ENCODE measurements around the gene TBC1D16. TPM values are rescaled to one million over a fixed set of nuclear protein-coding genes. Genes with fewer than 3 reads are reported as not detected.

TBC1D16 gene
- total and polyA plus RNA-seq, 2 experiments from 2014 or later: 9.2 to 22.4 TPM

DNA sequence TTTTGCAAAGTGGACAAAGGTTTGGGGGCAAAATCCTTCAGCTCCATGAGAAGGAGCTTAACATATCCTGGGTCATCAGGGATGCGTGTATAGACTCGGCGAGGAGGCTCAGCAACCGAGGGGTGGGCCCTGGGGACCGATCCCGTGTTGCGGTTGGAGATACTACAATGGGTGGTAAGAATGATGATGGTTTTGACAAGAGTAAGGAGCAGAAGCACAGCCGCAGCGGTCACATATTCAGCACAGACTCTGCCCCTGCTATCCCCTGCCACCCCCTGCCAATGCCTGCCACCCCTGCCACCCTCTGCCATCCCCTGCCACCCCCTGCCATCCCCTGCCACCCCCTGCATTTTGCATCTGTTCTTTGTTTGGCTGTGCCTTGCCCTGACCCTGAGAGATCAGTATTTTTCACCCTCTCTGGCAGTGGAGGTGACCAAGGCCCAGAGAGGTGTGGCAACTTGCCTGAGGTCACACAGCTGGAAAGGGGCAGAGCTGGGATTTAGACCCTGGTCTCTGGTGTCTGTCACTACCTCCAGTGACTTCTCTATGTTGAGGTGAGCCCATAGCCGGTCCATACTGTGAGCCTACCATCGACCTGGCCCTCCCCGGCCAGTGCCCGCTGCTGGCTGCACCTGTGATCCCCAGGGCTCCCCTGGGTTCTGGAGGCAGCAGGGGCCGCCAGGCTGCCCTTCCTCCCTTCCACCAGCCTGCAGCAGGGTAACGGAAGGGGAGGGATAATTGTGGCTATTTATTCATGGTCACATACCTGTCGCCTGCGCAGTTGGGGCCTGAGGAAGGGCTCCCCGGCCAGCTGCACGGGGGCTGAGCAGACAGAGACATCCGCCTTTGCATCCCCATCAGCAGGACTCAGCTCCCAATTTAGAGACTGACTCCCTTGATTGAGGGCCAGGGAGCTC, 121.5 kb downstream of the TBC1D16 start:
- Histone ChIP-seq H3K9me2 (ENCODE audit: insufficient read depth) (no peaks in the 10 kb centered on the region), H3K9ac (no peak overlapping the region), H3K4me1 (ENCODE audit: insufficient read depth) (no peaks in the 10 kb centered on the region), H3K4me2 (ENCODE audit: unreplicated experiment) (no peak overlapping the region), H4K20me1 (ENCODE audit: insufficient read depth) (no peaks in the 10 kb centered on the region), H3K36me3 (ENCODE audit: low read depth) (no peaks in the 10 kb centered on the region), H3K9me3 (ENCODE audit: low read depth) (no peaks in the 10 kb centered on the region), H3K79me2 (ENCODE audit: insufficient read depth) (no peaks in the 10 kb centered on the region), H3K4me3 (no peak overlapping the region), H3F3A (ENCODE audit: insufficient read depth) (no peaks in the 10 kb centered on the region), H3K27ac (no peak overlapping the region), H3K27me3 (replicated peaks; ENCODE audit: insufficient read depth) (peaks cover 16% of the 10 kb centered on the region; the same call in 1 of the 2 replicates), H2AFZ (no peak overlapping the region)
- WGBS, 2 experiments (ENCODE audit: low coverage in 1 of 2, low lambda C conversion rate in 2 of 2, missing lambda C conversion rate in 2 of 2): 71 to 75% methylated on average over 18 to 19 of the region's 20 CpGs
- in situ Hi-C loops (cut with MboI): no loop called here
- TF ChIP-seq EZH2 (IDR thresholded peaks at IDR 0.05; ENCODE audit: insufficient read depth, poor library complexity, severe bottlenecking) (no peak), EZH2phosphoT487 (IDR thresholded peaks at IDR 0.05; ENCODE audit: insufficient read depth, low read depth) (no peak)
- no peak for DNase-seq

DNA sequence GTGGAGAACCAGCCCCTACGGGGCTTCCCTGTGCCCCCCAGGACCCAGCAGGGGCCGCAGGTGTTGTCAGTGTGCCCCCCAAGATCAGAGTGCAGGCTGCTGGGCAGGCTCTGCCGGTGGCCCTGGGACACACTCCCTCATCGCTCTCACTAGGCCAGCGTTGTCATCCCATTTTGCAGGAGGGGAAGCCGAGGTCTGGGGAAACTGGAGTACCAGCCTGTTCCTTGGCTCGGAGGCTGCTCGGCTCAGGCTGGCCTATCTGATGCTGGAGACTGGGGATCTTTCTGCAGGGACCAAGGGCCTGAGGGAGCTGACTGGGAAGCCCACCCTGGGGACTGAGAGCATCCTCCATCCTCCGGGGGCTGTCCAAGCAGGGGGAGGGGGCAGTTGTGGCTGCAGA, 122.2 kb downstream of the TBC1D16 start:
- DNase-seq: no peak
- no peaks in the 10 kb centered on the region for H3F3A ChIP-seq (ENCODE audit: insufficient read depth)
- no peak overlapping the region for H3K9ac ChIP-seq
- in situ Hi-C loops (cut with MboI): no loop called here
- no peak overlapping the region for H3K27ac ChIP-seq
- no peaks in the 10 kb centered on the region for H3K36me3 ChIP-seq (ENCODE audit: low read depth)
- H3K4me1 ChIP-seq (ENCODE audit: insufficient read depth): no peaks in the 10 kb centered on the region
- H2AFZ ChIP-seq: no peak overlapping the region
- H3K4me2 ChIP-seq (ENCODE audit: unreplicated experiment): no peak overlapping the region
- no peaks in the 10 kb centered on the region for H3K9me3 ChIP-seq (ENCODE audit: low read depth)
- H3K9me2 ChIP-seq (ENCODE audit: insufficient read depth): no peaks in the 10 kb centered on the region
- H4K20me1 ChIP-seq (ENCODE audit: insufficient read depth): no peaks in the 10 kb centered on the region
- H3K4me3 ChIP-seq: no peak overlapping the region
- no peaks in the 10 kb centered on the region for H3K79me2 ChIP-seq (ENCODE audit: insufficient read depth)
- TF ChIP-seq EZH2phosphoT487 (IDR thresholded peaks at IDR 0.05; ENCODE audit: insufficient read depth, low read depth) (no peak), EZH2 (IDR thresholded peaks at IDR 0.05; ENCODE audit: insufficient read depth, poor library complexity, severe bottlenecking) (no peak)
- peaks cover 16% of the 10 kb centered on the region; the same call in 1 of the 2 replicates for H3K27me3 ChIP-seq (replicated peaks; ENCODE audit: insufficient read depth)
- WGBS, 2 experiments (ENCODE audit: low coverage in 1 of 2, low lambda C conversion rate in 2 of 2, missing lambda C conversion rate in 2 of 2): 78 to 80% methylated on average over 7 to 9 of the region's 9 CpGs

DNA sequence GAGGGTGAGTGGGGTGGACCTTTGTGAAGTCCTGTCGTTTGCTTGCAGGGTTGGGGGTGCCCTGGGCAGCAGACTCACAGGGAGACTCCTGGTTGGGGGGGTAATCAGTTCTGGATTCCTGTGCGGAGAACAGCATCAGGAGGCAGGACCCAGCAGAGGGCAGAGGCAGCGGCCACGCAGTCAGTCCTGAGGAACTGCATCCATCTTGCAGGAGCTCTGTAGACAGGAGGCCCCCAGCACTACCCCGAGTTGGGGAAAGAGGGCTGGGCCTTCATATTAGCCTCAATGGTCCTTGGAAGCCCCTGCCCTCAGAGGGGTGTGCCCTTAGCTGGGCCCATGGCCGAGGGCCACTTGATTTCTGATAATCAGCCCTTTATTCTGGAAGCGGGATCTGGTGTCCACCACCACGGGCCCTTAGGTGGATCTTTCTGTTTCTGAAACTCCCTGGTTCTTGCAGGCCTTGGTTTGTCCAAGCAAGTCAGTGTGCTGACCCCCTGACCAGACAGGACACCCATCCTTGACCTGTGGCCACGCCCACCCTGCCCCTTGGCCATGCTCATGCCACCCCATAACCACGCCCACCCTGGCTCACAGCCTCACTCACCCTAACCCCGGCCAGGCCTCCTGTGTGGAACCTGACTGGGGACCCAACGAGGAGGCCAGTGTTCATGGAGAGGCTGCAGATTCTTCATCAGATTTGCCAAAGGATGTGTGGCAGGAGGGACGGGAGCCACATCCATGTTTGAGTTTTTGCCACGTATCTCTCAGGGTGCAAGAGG, 122.9 kb downstream of the TBC1D16 start:
- H4K20me1 ChIP-seq (ENCODE audit: insufficient read depth): no peaks in the 10 kb centered on the region
- no peaks in the 10 kb centered on the region for H3K79me2 ChIP-seq (ENCODE audit: insufficient read depth)
- in situ Hi-C loops (cut with MboI): no loop called here
- TF ChIP-seq EZH2 (IDR thresholded peaks at IDR 0.05; ENCODE audit: insufficient read depth, poor library complexity, severe bottlenecking): no peak
- TF ChIP-seq EZH2phosphoT487 (IDR thresholded peaks at IDR 0.05; ENCODE audit: insufficient read depth, low read depth): no peak
- DNase-seq: no peak
- H3K4me1 ChIP-seq (ENCODE audit: insufficient read depth): peaks cover 7% of the 10 kb centered on the region
- H3K9me2 ChIP-seq (ENCODE audit: insufficient read depth): no peaks in the 10 kb centered on the region
- WGBS, 2 experiments (ENCODE audit: low coverage in 1 of 2, low lambda C conversion rate in 2 of 2, missing lambda C conversion rate in 2 of 2): 70 to 78% methylated on average over 13 to 14 of the region's 14 CpGs
- no peaks in the 10 kb centered on the region for H3K36me3 ChIP-seq (ENCODE audit: low read depth)
- H3K4me2 ChIP-seq (ENCODE audit: unreplicated experiment): no peak overlapping the region
- H3K4me3 ChIP-seq: no peak overlapping the region
- H3F3A ChIP-seq (ENCODE audit: insufficient read depth): no peaks in the 10 kb centered on the region; the same call in 1 of the 2 replicates
- no peaks in the 10 kb centered on the region for H3K9me3 ChIP-seq (ENCODE audit: low read depth)
- no peak overlapping the region for H3K27ac ChIP-seq
- H2AFZ ChIP-seq: no peak overlapping the region
- H3K27me3 ChIP-seq (replicated peaks; ENCODE audit: insufficient read depth): peaks cover 16% of the 10 kb centered on the region; the same call in 1 of the 2 replicates
- no peak overlapping the region for H3K9ac ChIP-seq

All from GM23248 (cell line).